Measurements from ENCODE around the gene ARHGAP27.

Gene ARHGAP27

DNA sequence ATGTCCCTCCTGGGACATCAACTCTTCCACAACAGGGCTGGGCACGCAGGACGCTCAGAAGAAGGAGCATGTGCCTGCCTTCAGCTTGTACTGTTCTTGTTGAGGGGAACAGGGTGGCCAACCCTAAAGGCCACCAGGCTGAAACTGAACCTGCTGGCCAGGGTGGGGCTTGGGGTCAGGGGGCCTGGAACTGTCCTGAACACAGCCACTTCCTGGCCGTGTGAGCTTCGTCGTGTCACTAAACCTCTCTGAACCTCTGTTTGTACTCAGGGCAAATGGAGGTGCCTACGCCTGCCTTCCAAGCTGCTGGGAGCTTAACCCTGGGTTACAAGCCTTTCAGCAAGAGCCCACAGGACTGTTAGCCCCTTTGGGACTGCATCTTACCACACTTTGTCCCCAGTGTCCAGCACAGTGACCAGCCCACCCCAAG is 6.7 kb downstream of the ARHGAP27 start:
- TF ChIP-seq EGR1 (IDR thresholded peaks at IDR 0.05), result no peak
- no peak for TF ChIP-seq NFIC (IDR thresholded peaks at IDR 0.05)
- TF ChIP-seq EP300 (IDR thresholded peaks at IDR 0.05; ENCODE audit: borderline replicate concordance), result no peak
- TF ChIP-seq CREB1 (IDR thresholded peaks at IDR 0.05; ENCODE audit: low read depth), result no peak

DNA sequence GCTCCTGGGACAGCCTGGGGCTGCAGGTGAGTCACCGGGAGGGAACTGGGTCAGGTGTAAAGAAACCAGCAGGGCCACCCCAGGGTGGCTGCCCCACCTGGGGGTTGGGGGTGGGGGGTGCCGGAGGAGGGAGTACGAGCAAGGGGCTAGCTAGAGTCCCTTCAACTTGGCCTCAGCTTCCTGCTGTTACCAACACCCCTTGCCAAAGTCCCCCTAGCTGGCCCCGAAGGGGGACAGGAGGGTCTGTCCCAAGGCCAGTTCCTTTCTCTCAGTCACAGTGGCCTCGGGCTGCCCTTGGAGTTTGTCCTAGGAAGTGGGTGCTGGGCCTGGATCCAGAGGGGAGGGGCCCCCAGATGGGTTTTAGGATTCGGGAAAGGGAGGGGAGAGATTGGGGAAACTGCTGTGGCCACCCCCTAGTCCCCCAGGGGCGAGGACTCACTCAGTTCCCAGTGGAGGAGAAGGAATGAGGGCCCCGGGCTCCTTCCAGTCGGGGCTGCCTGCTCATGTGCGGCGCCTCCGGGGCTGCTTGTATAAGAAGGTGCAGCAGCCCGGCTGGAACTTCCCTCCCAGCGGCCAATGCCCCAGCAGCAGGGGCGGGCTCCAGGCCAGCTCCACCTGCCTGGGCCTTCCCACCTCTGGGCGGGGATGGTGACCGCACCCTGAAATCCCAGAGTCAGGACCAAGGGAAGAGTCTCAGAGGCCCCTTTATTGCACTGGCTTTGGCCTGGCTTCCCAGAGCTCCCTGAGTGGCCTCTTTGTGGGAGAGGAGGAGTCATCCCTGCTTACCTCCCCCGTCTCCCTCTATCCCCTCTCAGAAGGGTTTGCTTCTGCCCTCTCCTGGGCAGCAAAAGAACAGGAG is 7.3 kb downstream of the ARHGAP27 start:
- TF ChIP-seq TAF1 (IDR thresholded peaks at IDR 0.05; ENCODE audit: low read depth) (peak; percentile 68), MAX (IDR thresholded peaks at IDR 0.05) (peak; percentile 69), RAD21 (IDR thresholded peaks at IDR 0.05; ENCODE audit: low read depth) (peak; percentile 57)
- TF ChIP-seq, protein P1, sequence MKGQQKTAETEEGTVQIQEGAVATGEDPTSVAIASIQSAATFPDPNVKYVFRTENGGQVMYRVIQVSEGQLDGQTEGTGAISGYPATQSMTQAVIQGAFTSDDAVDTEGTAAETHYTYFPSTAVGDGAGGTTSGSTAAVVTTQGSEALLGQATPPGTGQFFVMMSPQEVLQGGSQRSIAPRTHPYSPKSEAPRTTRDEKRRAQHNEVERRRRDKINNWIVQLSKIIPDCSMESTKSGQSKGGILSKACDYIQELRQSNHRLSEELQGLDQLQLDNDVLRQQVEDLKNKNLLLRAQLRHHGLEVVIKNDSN (IDR thresholded peaks at IDR 0.05), result no peak

DNA sequence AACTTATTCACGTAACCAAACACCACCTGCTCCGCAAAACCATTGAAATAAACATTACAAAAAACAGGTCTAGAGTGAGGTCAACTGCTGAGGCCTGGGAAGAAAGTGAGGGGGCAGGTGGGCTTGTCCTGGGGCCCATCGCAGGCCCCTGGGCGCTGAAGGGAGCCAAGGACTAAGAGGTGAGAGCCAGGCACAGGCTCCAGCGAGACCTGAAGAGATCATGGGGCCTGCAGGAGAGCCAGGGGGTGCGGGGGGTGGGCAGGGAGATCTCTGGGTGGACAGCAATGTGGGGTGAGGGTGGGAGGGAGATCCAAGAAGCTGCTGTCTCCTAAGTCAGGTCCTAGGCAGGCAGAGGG is 7.9 kb downstream of the ARHGAP27 start:
- TF ChIP-seq ZBTB7A (IDR thresholded peaks at IDR 0.05; ENCODE audit: low read depth), result no peak
- no peak for TF ChIP-seq NFIC (IDR thresholded peaks at IDR 0.05)
- no peak for TF ChIP-seq MAX (IDR thresholded peaks at IDR 0.05)
- no peak for TF ChIP-seq TCF12 (IDR thresholded peaks at IDR 0.05; ENCODE audit: low read depth)
- TF ChIP-seq FOXM1 (IDR thresholded peaks at IDR 0.05; ENCODE audit: borderline replicate concordance, low read depth), result no peak
- no peak for TF ChIP-seq EP300 (IDR thresholded peaks at IDR 0.05; ENCODE audit: borderline replicate concordance)
- TF ChIP-seq, protein P2, sequence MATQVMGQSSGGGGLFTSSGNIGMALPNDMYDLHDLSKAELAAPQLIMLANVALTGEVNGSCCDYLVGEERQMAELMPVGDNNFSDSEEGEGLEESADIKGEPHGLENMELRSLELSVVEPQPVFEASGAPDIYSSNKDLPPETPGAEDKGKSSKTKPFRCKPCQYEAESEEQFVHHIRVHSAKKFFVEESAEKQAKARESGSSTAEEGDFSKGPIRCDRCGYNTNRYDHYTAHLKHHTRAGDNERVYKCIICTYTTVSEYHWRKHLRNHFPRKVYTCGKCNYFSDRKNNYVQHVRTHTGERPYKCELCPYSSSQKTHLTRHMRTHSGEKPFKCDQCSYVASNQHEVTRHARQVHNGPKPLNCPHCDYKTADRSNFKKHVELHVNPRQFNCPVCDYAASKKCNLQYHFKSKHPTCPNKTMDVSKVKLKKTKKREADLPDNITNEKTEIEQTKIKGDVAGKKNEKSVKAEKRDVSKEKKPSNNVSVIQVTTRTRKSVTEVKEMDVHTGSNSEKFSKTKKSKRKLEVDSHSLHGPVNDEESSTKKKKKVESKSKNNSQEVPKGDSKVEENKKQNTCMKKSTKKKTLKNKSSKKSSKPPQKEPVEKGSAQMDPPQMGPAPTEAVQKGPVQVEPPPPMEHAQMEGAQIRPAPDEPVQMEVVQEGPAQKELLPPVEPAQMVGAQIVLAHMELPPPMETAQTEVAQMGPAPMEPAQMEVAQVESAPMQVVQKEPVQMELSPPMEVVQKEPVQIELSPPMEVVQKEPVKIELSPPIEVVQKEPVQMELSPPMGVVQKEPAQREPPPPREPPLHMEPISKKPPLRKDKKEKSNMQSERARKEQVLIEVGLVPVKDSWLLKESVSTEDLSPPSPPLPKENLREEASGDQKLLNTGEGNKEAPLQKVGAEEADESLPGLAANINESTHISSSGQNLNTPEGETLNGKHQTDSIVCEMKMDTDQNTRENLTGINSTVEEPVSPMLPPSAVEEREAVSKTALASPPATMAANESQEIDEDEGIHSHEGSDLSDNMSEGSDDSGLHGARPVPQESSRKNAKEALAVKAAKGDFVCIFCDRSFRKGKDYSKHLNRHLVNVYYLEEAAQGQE (IDR thresholded peaks at IDR 0.05; ENCODE audit: low read depth), result no peak
- TF ChIP-seq CEBPB (IDR thresholded peaks at IDR 0.05), result no peak
- TF ChIP-seq TAF1 (IDR thresholded peaks at IDR 0.05; ENCODE audit: low read depth), result no peak

DNA sequence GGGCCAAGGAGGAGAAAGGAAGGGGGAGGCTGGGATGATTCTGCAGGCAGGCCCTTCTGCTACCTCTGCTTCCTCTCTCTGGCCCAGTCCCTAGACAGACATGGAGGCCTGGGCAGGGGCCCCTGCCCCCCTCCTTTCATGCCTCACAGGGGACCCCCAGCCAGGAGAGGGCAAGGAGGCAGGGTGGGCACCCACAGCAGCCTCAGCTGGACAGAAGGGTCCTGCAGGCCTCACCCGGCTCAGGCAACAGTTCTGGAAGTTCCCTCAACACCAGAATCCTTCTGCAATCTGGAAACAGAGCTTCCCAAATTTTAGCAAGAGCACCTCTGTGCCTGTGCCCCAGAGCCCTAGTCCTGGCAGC is 8.7 kb downstream of the ARHGAP27 start:
- TF ChIP-seq, protein P2 (IDR thresholded peaks at IDR 0.05; ENCODE audit: low read depth), result no peak
- no peak for TF ChIP-seq ZBTB7A (IDR thresholded peaks at IDR 0.05; ENCODE audit: low read depth)
- no peak for TF ChIP-seq CEBPB (IDR thresholded peaks at IDR 0.05)
- no peak for TF ChIP-seq CREB1 (IDR thresholded peaks at IDR 0.05; ENCODE audit: low read depth)
- no peak for TF ChIP-seq NFIC (IDR thresholded peaks at IDR 0.05)
- TF ChIP-seq FOXM1 (IDR thresholded peaks at IDR 0.05; ENCODE audit: borderline replicate concordance, low read depth), result no peak
- no peak for TF ChIP-seq EGR1 (IDR thresholded peaks at IDR 0.05)
- TF ChIP-seq TCF12 (IDR thresholded peaks at IDR 0.05; ENCODE audit: low read depth), result no peak
- TF ChIP-seq TAF1 (IDR thresholded peaks at IDR 0.05; ENCODE audit: low read depth), result no peak
- TF ChIP-seq, protein P1 (IDR thresholded peaks at IDR 0.05), result no peak
- TF ChIP-seq RAD21 (IDR thresholded peaks at IDR 0.05; ENCODE audit: low read depth), result no peak

GRCh38 chr17:45423304-45423974 is 9.2 kb downstream of the ARHGAP27 start:
- no peak for TF ChIP-seq EGR1 (IDR thresholded peaks at IDR 0.05)
- no peak for TF ChIP-seq CEBPB (IDR thresholded peaks at IDR 0.05)
- TF ChIP-seq, protein P1 (IDR thresholded peaks at IDR 0.05), result no peak
- no peak for TF ChIP-seq EP300 (IDR thresholded peaks at IDR 0.05; ENCODE audit: borderline replicate concordance)
- no peak for TF ChIP-seq RAD21 (IDR thresholded peaks at IDR 0.05; ENCODE audit: low read depth)
- no peak for TF ChIP-seq TEAD4 (IDR thresholded peaks at IDR 0.05)
- TF ChIP-seq YY1 (IDR thresholded peaks at IDR 0.05; ENCODE audit: low read depth), result no peak
- no peak for TF ChIP-seq TAF1 (IDR thresholded peaks at IDR 0.05; ENCODE audit: low read depth)
- TF ChIP-seq CREB1 (IDR thresholded peaks at IDR 0.05; ENCODE audit: low read depth), result no peak
- TF ChIP-seq TCF12 (IDR thresholded peaks at IDR 0.05; ENCODE audit: low read depth), result no peak
- TF ChIP-seq ZBTB7A (IDR thresholded peaks at IDR 0.05; ENCODE audit: low read depth), result no peak
- TF ChIP-seq MAX (IDR thresholded peaks at IDR 0.05), result no peak
- no peak for TF ChIP-seq NFIC (IDR thresholded peaks at IDR 0.05)
